ENCODE data around the gene PBX4. TPM values are rescaled to one million over a fixed set of nuclear protein-coding genes. Genes with fewer than 3 reads are reported as not detected.

PBX4 gene
- total RNA-seq, 2 experiments from 2014 or later = 13.8 to 15.6 TPM

DNA sequence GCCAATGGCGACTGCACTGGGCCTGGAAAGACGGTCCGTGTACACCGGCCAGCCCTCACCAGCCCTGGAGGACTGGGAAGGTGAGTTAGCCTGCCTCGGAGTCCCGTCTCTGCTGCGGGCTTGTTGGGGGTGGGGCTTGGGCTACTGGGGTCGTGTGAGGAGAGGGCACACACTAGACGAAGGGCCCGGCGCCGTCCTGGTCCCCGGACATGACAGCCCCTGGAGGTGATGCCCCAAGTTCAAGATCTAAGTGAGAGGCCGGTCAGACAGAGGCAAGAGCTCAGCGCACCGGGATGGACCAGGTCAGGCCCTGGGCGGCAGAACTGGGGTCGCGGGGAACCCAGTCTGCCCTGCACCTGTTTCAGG, 78.8 kb downstream of the PBX4 start:
- Mint-ChIP-seq H3K27ac (no peak overlapping the region), H3K36me3 (ENCODE audit: low read depth) (no peaks in the 10 kb centered on the region), H3K9me3 (no peaks in the 10 kb centered on the region), H3K4me1 (ENCODE audit: low read depth) (peaks cover 30% of the 10 kb centered on the region), H3K27me3 (peaks cover 6% of the 10 kb centered on the region), H3K4me3 (no peak overlapping the region)
- TF ChIP-seq CTCF (IDR thresholded peaks at IDR 0.05) = no peak
- ChIA-PET CTCF (interaction anchor here (1.1 to 2.0 kb wide), 3 partner anchors 14 to 104 kb away, joined by 4 to 22 read pairs (median 6); partner anchors contain the start of gene GMIP), POLR2A (interaction anchor here (0.8 to 1.4 kb wide), 4 partner anchors 12 to 104 kb away, joined by 3 to 5 read pairs (median 4); partner anchors contain the start of genes GMIP, NDUFA13 and TSSK6)
- DNase-seq (no peak), ATAC-seq (no peak)
- intact Hi-C loops (cut with micrococcal nuclease) = no loop called here

- ATAC-seq = no peak
- intact Hi-C loops (cut with micrococcal nuclease) = no loop called here
- H3K36me3 Mint-ChIP-seq (ENCODE audit: low read depth) = no peaks in the 10 kb centered on the region
Measured at GRCh38 chr19:19538785-19539166, 79.7 kb downstream of the PBX4 start.

GRCh38 chr19:19538061-19538784, 80.3 kb downstream of the PBX4 start, which contains the start of gene CILP2:
CILP2 (plus strand) TSS chr19:19538265; CDS start chr19:19538350, 85 bp downstream.
- H3K27me3 Mint-ChIP-seq = peaks cover 6% of the 10 kb centered on the region
- H3K27ac Mint-ChIP-seq = no peak within 1 kb of the TSS
- peaks cover 30% of the 10 kb centered on the region for H3K4me1 Mint-ChIP-seq (ENCODE audit: low read depth)
- ChIA-PET POLR2A (interaction anchor here (1.0 kb wide), 2 partner anchors 13 to 22 kb away, joined by 5 to 7 read pairs; partner anchors contain the start of gene NDUFA13), CTCF (interaction anchor here (1.7 kb wide), 1 partner anchor 16 kb away, joined by 6 read pairs; no protein-coding TSS in a partner anchor)
- H3K4me3 Mint-ChIP-seq = peak within 1 kb of the TSS; percentile 13
- peak; percentile 59 for DNase-seq
- no peaks in the 10 kb centered on the region for H3K9me3 Mint-ChIP-seq
- intact Hi-C loops (cut with micrococcal nuclease) = no loop called here
- no peak for TF ChIP-seq CTCF (IDR thresholded peaks at IDR 0.05)
- no peaks in the 10 kb centered on the region for H3K36me3 Mint-ChIP-seq (ENCODE audit: low read depth)
- no peak for ATAC-seq

More at GRCh38 chr19:19538785-19539166, 79.7 kb downstream of the PBX4 start:
- Mint-ChIP-seq H3K4me3 (peak overlapping the region; percentile 13), H3K4me1 (ENCODE audit: low read depth) (peaks cover 30% of the 10 kb centered on the region), H3K27ac (no peak overlapping the region), H3K27me3 (peaks cover 6% of the 10 kb centered on the region), H3K9me3 (no peaks in the 10 kb centered on the region)
- ChIA-PET POLR2A (interaction anchor here (0.8 to 1.0 kb wide), 3 partner anchors 13 to 93 kb away, joined by 3 to 7 read pairs (median 5); partner anchors contain the start of gene NDUFA13), CTCF (interaction anchor here (1.7 kb wide), 1 partner anchor 16 kb away, joined by 6 read pairs; no protein-coding TSS in a partner anchor)
- no peak for TF ChIP-seq CTCF (IDR thresholded peaks at IDR 0.05)
- no peak for DNase-seq

- no peak overlapping the region for H3K4me3 Mint-ChIP-seq
- ChIA-PET POLR2A (interaction anchor here (1.2 kb wide), 1 partner anchor 106 kb away, joined by 4 read pairs; the partner anchor contains the start of gene GMIP), CTCF (interaction anchor here (1.7 kb wide), 1 partner anchor 17 kb away, joined by 6 read pairs; no protein-coding TSS in a partner anchor)
- H3K36me3 Mint-ChIP-seq (ENCODE audit: low read depth) = no peaks in the 10 kb centered on the region
- ATAC-seq (no peak), DNase-seq (no peak)
- peaks cover 33% of the 10 kb centered on the region for H3K4me1 Mint-ChIP-seq (ENCODE audit: low read depth)
- H3K27ac Mint-ChIP-seq = no peak overlapping the region
- no peaks in the 10 kb centered on the region for H3K9me3 Mint-ChIP-seq
- intact Hi-C loops (cut with micrococcal nuclease) = no loop called here
- H3K27me3 Mint-ChIP-seq = peaks cover 6% of the 10 kb centered on the region
- TF ChIP-seq CTCF (IDR thresholded peaks at IDR 0.05) = no peak
Measured at GRCh38 chr19:19537075-19538048, 81.1 kb downstream of the PBX4 start.
